ENCODE data around the gene FCSK.

The FCSK gene

GRCh38 chr16:70457446-70458166 lies 3.2 kb downstream of the FCSK start:
- DNase-seq = no peak

GRCh38 chr16:70460737-70461261 lies 6.4 kb downstream of the FCSK start:
- DNase-seq = no peak

- no peak for DNase-seq
Measured at GRCh38 chr16:70463235-70463634, 8.8 kb downstream of the FCSK start.

GRCh38 chr16:70465999-70466804 lies 11.8 kb downstream of the FCSK start:
- DNase-seq = no peak

- DNase-seq = no peak
Measured at GRCh38 chr16:70466805-70467076, 12.3 kb downstream of the FCSK start.

- no peak for DNase-seq
Measured at GRCh38 chr16:70467113-70467512, 12.7 kb downstream of the FCSK start.

- no peak for DNase-seq
Measured at GRCh38 chr16:70467608-70468007, 13.2 kb downstream of the FCSK start.

GRCh38 chr16:70468776-70469525 lies 14.6 kb downstream of the FCSK start:
- DNase-seq = no peak

GRCh38 chr16:70470141-70470926 lies 15.9 kb downstream of the FCSK start:
- no peak for DNase-seq

- DNase-seq = no peak
Measured at GRCh38 chr16:70470927-70471341, 16.5 kb downstream of the FCSK start.

GRCh38 chr16:70472786-70473433 lies 18.5 kb downstream of the FCSK start:
- DNase-seq = no peak

- no peak for DNase-seq
Measured at GRCh38 chr16:70473446-70474319, 19.3 kb downstream of the FCSK start.

GRCh38 chr16:70474320-70475053 lies 20.1 kb downstream of the FCSK start:
- no peak for DNase-seq

- DNase-seq = no peak
Measured at GRCh38 chr16:70475054-70475871, 20.9 kb downstream of the FCSK start.

- DNase-seq = no peak
Measured at GRCh38 chr16:70476272-70477020, 22.1 kb downstream of the FCSK start.

GRCh38 chr16:70478169-70478568 lies 23.8 kb downstream of the FCSK start:
- no peak for DNase-seq

GRCh38 chr16:70478912-70479341 lies 24.5 kb downstream of the FCSK start:
- DNase-seq = no peak

Data from NCI-H2107 (cell line).